ENCODE data around the gene C3orf22.
A peak's percentile ranks its signal among the peaks of the same experiment; 100 is the strongest.

Gene C3orf22

GRCh38 chr3:126538316-126538715 lies 20.4 kb downstream of the C3orf22 start:
- H3F3A ChIP-seq (ENCODE audit: low read depth): peaks cover 6% of the 10 kb centered on the region; the same call in 1 of the 2 replicates
- TF ChIP-seq, protein P1, sequence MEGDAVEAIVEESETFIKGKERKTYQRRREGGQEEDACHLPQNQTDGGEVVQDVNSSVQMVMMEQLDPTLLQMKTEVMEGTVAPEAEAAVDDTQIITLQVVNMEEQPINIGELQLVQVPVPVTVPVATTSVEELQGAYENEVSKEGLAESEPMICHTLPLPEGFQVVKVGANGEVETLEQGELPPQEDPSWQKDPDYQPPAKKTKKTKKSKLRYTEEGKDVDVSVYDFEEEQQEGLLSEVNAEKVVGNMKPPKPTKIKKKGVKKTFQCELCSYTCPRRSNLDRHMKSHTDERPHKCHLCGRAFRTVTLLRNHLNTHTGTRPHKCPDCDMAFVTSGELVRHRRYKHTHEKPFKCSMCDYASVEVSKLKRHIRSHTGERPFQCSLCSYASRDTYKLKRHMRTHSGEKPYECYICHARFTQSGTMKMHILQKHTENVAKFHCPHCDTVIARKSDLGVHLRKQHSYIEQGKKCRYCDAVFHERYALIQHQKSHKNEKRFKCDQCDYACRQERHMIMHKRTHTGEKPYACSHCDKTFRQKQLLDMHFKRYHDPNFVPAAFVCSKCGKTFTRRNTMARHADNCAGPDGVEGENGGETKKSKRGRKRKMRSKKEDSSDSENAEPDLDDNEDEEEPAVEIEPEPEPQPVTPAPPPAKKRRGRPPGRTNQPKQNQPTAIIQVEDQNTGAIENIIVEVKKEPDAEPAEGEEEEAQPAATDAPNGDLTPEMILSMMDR (conservative IDR thresholded peaks at IDR 0.05; ENCODE audit: low read length): no peak
- no peak for TF ChIP-seq EZH2phosphoT487 (IDR thresholded peaks at IDR 0.05; ENCODE audit: borderline replicate concordance)
- H3K4me2 ChIP-seq (ENCODE audit: low read depth, low read length, poor library complexity, severe bottlenecking): no peak overlapping the region
- no peaks in the 10 kb centered on the region for H3K27me3 ChIP-seq (ENCODE audit: insufficient read depth, low read length, poor library complexity, severe bottlenecking)
- H3K9me2 ChIP-seq (replicated peaks; ENCODE audit: low read depth, low read length): no peaks in the 10 kb centered on the region
- peak overlapping the region; percentile 21 for H3K9ac ChIP-seq (ENCODE audit: low read depth, low read length, poor library complexity, severe bottlenecking)
- H4K20me1 ChIP-seq (ENCODE audit: insufficient read depth, low read length, poor library complexity, severe bottlenecking): no peaks in the 10 kb centered on the region
- H3K79me2 ChIP-seq (ENCODE audit: insufficient read depth, low read length): no peaks in the 10 kb centered on the region
- H3K4me1 ChIP-seq (ENCODE audit: insufficient read depth, low read length, poor library complexity, severe bottlenecking): peaks cover 44% of the 10 kb centered on the region
- H3K4me3 ChIP-seq (ENCODE audit: low read length, poor library complexity, severe bottlenecking): no peak overlapping the region
- no peaks in the 10 kb centered on the region for H3K9me3 ChIP-seq (ENCODE audit: insufficient read depth, low read depth, low read length)
- H3K36me3 ChIP-seq (ENCODE audit: insufficient read depth, low read length): no peaks in the 10 kb centered on the region
- H2AFZ ChIP-seq (ENCODE audit: low read length): no peak overlapping the region

- Histone ChIP-seq H3K9me3 (ENCODE audit: insufficient read depth, low read depth, low read length) (no peaks in the 10 kb centered on the region), H3K9ac (ENCODE audit: low read depth, low read length, poor library complexity, severe bottlenecking) (peak overlapping the region; percentile 3), H3K9me2 (replicated peaks; ENCODE audit: low read depth, low read length) (no peaks in the 10 kb centered on the region), H4K20me1 (ENCODE audit: insufficient read depth, low read length, poor library complexity, severe bottlenecking) (no peaks in the 10 kb centered on the region), H3K4me2 (ENCODE audit: low read depth, low read length, poor library complexity, severe bottlenecking) (no peak overlapping the region), H3K79me2 (ENCODE audit: insufficient read depth, low read length) (no peaks in the 10 kb centered on the region), H3K27me3 (ENCODE audit: insufficient read depth, low read length, poor library complexity, severe bottlenecking) (no peaks in the 10 kb centered on the region), H2AFZ (ENCODE audit: low read length) (no peak overlapping the region), H3K36me3 (ENCODE audit: insufficient read depth, low read length) (no peaks in the 10 kb centered on the region), H3K4me1 (ENCODE audit: insufficient read depth, low read length, poor library complexity, severe bottlenecking) (peaks cover 42% of the 10 kb centered on the region), H3K4me3 (ENCODE audit: low read length, poor library complexity, severe bottlenecking) (no peak overlapping the region), H3F3A (ENCODE audit: low read depth) (peaks cover 6% of the 10 kb centered on the region; the same call in 1 of the 2 replicates)
- TF ChIP-seq, protein P1 (conservative IDR thresholded peaks at IDR 0.05; ENCODE audit: low read length): no peak
These were observed 20.9 kb downstream of the C3orf22 start for GRCh38 chr3:126537730-126538281.

DNA sequence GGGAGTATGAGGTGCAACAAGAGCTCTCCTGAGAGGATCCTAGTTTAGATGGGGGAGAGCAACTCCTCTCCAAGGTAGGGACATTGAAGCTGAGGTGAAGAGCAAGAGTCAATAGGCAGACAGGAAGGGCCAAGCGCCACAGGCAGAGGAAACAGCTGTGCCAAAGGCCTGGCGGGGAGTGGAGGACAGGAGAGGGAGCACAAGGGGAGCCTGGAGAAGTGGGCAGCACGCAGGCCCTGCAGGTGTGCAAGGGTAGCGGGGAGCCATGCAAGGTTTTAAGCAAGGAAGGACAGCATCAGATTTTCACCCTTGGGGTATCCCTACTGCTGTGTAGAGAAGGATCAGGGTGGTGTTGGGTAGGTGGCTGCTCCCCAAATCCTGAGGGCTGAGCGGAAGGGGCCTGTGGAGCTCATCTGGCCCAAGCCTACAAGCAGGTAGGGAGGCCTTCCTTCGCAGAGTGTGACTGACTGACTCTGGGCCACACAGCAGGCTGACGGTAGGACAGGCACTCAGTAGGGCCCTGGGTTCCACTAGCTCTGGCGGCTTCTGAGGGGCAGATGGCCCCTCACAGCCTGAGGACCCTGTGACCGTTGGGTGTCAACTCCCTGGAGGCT lies 21.5 kb downstream of the C3orf22 start:
- Histone ChIP-seq H3K4me2 (ENCODE audit: low read depth, low read length, poor library complexity, severe bottlenecking) (peak overlapping the region; percentile 7), H3K9ac (ENCODE audit: low read depth, low read length, poor library complexity, severe bottlenecking) (peak overlapping the region; percentile 3)
- no peak for TF ChIP-seq EZH2phosphoT487 (IDR thresholded peaks at IDR 0.05; ENCODE audit: borderline replicate concordance)
- TF ChIP-seq, protein P1 (conservative IDR thresholded peaks at IDR 0.05; ENCODE audit: low read length): no peak

More for the DNA sequence above, 21.5 kb downstream of the C3orf22 start:
- H3K4me1 ChIP-seq (ENCODE audit: insufficient read depth, low read length, poor library complexity, severe bottlenecking): peaks cover 47% of the 10 kb centered on the region
- H3K9me2 ChIP-seq (replicated peaks; ENCODE audit: low read depth, low read length): no peaks in the 10 kb centered on the region
- no peaks in the 10 kb centered on the region for H3K27me3 ChIP-seq (ENCODE audit: insufficient read depth, low read length, poor library complexity, severe bottlenecking)
- no peak overlapping the region for H3K4me3 ChIP-seq (ENCODE audit: low read length, poor library complexity, severe bottlenecking)
- no peaks in the 10 kb centered on the region for H4K20me1 ChIP-seq (ENCODE audit: insufficient read depth, low read length, poor library complexity, severe bottlenecking)
- no peaks in the 10 kb centered on the region for H3K79me2 ChIP-seq (ENCODE audit: insufficient read depth, low read length)
- peaks cover 6% of the 10 kb centered on the region; the same call in 1 of the 2 replicates for H3F3A ChIP-seq (ENCODE audit: low read depth)
- no peak overlapping the region for H2AFZ ChIP-seq (ENCODE audit: low read length)
- H3K36me3 ChIP-seq (ENCODE audit: insufficient read depth, low read length): no peaks in the 10 kb centered on the region
- H3K9me3 ChIP-seq (ENCODE audit: insufficient read depth, low read depth, low read length): no peaks in the 10 kb centered on the region

Data from Loucy (cell line).